Measurements from ENCODE around the gene CRYGB. TPM values are rescaled to one million over a fixed set of nuclear protein-coding genes. Genes with fewer than 3 reads are reported as not detected.
"Not testable (repeated sequence)": the region's sequence is repeated elsewhere in the genome, so short reads cannot be mapped to it uniquely, and the experiment has no call there.

The CRYGB gene
- total RNA-seq, 1 donor from 2014 or later = not detected

- Mint-ChIP-seq H3K9me3 (ENCODE audit: unreplicated experiment) (no peaks in the 10 kb centered on the region), H3K27me3 (ENCODE audit: unreplicated experiment) (peaks cover 2% of the 10 kb centered on the region), H3K36me3 (ENCODE audit: unreplicated experiment) (no peaks in the 10 kb centered on the region), H3K4me1 (ENCODE audit: low read depth, unreplicated experiment) (peaks cover 17% of the 10 kb centered on the region), H3K27ac (ENCODE audit: unreplicated experiment) (peak overlapping the region; percentile 13), H3K4me3 (ENCODE audit: unreplicated experiment) (no peak overlapping the region)
- no peak for DNase-seq
- no peak for TF ChIP-seq CTCF (IDR thresholded peaks at IDR 0.05; ENCODE audit: partially characterized antibody, unreplicated experiment)
These were observed 44.0 kb downstream of the CRYGB start for GRCh38 chr2:208101716-208102631.

GRCh38 chr2:208099682-208100470 is 46.1 kb downstream of the CRYGB start:
- no peak for TF ChIP-seq CTCF (IDR thresholded peaks at IDR 0.05; ENCODE audit: partially characterized antibody, unreplicated experiment)
- Mint-ChIP-seq H3K9me3 (ENCODE audit: unreplicated experiment) (no peaks in the 10 kb centered on the region), H3K4me3 (ENCODE audit: unreplicated experiment) (no peak overlapping the region), H3K36me3 (ENCODE audit: unreplicated experiment) (no peaks in the 10 kb centered on the region), H3K4me1 (ENCODE audit: low read depth, unreplicated experiment) (peaks cover 17% of the 10 kb centered on the region), H3K27me3 (ENCODE audit: unreplicated experiment) (peaks cover 2% of the 10 kb centered on the region), H3K27ac (ENCODE audit: unreplicated experiment) (no peak overlapping the region)
- no peak for DNase-seq

GRCh38 chr2:208098701-208099100 is 47.3 kb downstream of the CRYGB start:
- not testable (repeated sequence) for DNase-seq; H3K4me3 Mint-ChIP-seq (ENCODE audit: unreplicated experiment); H3K27me3 Mint-ChIP-seq (ENCODE audit: unreplicated experiment); H3K36me3 Mint-ChIP-seq (ENCODE audit: unreplicated experiment); H3K9me3 Mint-ChIP-seq (ENCODE audit: unreplicated experiment); H3K27ac Mint-ChIP-seq (ENCODE audit: unreplicated experiment); H3K4me1 Mint-ChIP-seq (ENCODE audit: low read depth, unreplicated experiment)

- H3K4me1 Mint-ChIP-seq (ENCODE audit: low read depth, unreplicated experiment) = peaks cover 8% of the 10 kb centered on the region
- H3K27ac Mint-ChIP-seq (ENCODE audit: unreplicated experiment) = no peak overlapping the region
- no peak overlapping the region for H3K4me3 Mint-ChIP-seq (ENCODE audit: unreplicated experiment)
- DNase-seq = no peak
- no peaks in the 10 kb centered on the region for H3K36me3 Mint-ChIP-seq (ENCODE audit: unreplicated experiment)
- no peak for TF ChIP-seq CTCF (IDR thresholded peaks at IDR 0.05; ENCODE audit: partially characterized antibody, unreplicated experiment)
- H3K9me3 Mint-ChIP-seq (ENCODE audit: unreplicated experiment) = no peaks in the 10 kb centered on the region
- H3K27me3 Mint-ChIP-seq (ENCODE audit: unreplicated experiment) = peaks cover 2% of the 10 kb centered on the region
These were observed 47.7 kb downstream of the CRYGB start for GRCh38 chr2:208098267-208098666.

GRCh38 chr2:208097801-208098200 is 48.2 kb downstream of the CRYGB start:
- peaks cover 2% of the 10 kb centered on the region for H3K27me3 Mint-ChIP-seq (ENCODE audit: unreplicated experiment)

More at GRCh38 chr2:208097801-208098200, 48.2 kb downstream of the CRYGB start:
- Mint-ChIP-seq H3K36me3 (ENCODE audit: unreplicated experiment) (no peaks in the 10 kb centered on the region), H3K9me3 (ENCODE audit: unreplicated experiment) (no peaks in the 10 kb centered on the region), H3K4me1 (ENCODE audit: low read depth, unreplicated experiment) (peaks cover 8% of the 10 kb centered on the region), H3K4me3 (ENCODE audit: unreplicated experiment) (no peak overlapping the region), H3K27ac (ENCODE audit: unreplicated experiment) (no peak overlapping the region)
- TF ChIP-seq CTCF (IDR thresholded peaks at IDR 0.05; ENCODE audit: partially characterized antibody, unreplicated experiment) = no peak
- DNase-seq = no peak

Data from glutamatergic neuron (in vitro differentiated cells).